Activated naive CD4-positive, alpha-beta T cell treated with anti-CD3 and anti-CD28 coated beads, Interleukin-2, amount 10 ng/mL, durations not matched to agents 7 days and 5 days (primary cell): Measurements from ENCODE around the gene RALGAPB.
"Not testable (repeated sequence)": the region's sequence is repeated elsewhere in the genome, so short reads cannot be mapped to it uniquely, and the experiment has no call there.

Experiments
- CTCF ChIA-PET: fragments of 350-600 bp; sonication (Branson Sonifier 250); formaldehyde crosslinking; loops from one replicate; lab custom pipeline; 2021; ENCODE audit warnings: antibody characterized with exemption; lab: Charles Lee
- DNase-seq: peaks from one replicate; pipeline ENCODE4 v3.0.0-alpha.2; 2020
- H3K27ac Mint-ChIP-seq: one replicate; pipeline ENCODE4 v1.8.0; 2021; ENCODE audit warnings: mild to moderate bottlenecking, moderate library complexity, mixed read lengths
- H3K27me3 Mint-ChIP-seq: one replicate; pipeline ENCODE4 v1.8.0; 2021; ENCODE audit warnings: mild to moderate bottlenecking, mixed read lengths
- H3K36me3 Mint-ChIP-seq: one replicate; pipeline ENCODE4 v1.8.0; 2021; ENCODE audit warnings: mixed read lengths
- H3K4me1 Mint-ChIP-seq: one replicate; pipeline ENCODE4 v1.8.0; 2021; ENCODE audit warnings: mixed read lengths
- H3K4me3 Mint-ChIP-seq: one replicate; pipeline ENCODE4 v1.8.0; 2021; ENCODE audit warnings: mild to moderate bottlenecking, moderate library complexity, mixed read lengths
- H3K9me3 Mint-ChIP-seq: one replicate; pipeline ENCODE4 v1.8.0; 2021; ENCODE audit warnings: mixed read lengths

Gene RALGAPB

DNA sequence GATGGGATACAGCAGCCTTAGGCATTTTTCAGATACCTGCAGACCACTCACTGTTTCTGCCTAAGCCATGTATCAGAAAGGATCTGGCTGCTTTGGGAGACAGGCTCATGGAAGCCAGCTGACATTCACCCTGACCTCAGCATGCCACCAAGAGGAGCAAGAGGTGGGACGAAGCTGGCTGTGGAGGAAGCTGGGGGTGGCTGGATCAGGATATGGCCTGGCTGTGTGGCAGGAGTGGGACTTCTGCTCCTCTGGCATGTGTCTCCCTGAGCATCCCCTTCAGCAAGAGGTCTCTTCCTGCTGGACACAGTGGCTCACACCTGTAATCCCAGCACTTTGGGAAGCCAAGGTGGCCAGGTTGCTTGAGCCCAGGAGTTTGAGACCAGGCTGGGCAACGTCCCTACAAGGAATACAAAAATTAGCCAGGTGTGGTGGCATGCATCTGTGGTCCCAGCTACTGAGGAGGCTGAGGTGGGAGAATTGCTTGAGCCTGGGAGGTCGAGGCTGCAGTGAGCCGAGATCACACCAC lies 109.3 kb downstream of the RALGAPB start:
- Mint-ChIP-seq H3K4me1 (no peaks in the 10 kb centered on the region), H3K9me3 (no peaks in the 10 kb centered on the region), H3K27me3 (peaks cover 12% of the 10 kb centered on the region), H3K4me3 (no peak overlapping the region), H3K36me3 (peaks cover 2% of the 10 kb centered on the region), H3K27ac (no peak overlapping the region)
- DNase-seq = no peak
- CTCF ChIA-PET = no interaction called here

- Mint-ChIP-seq H3K4me1 (no peaks in the 10 kb centered on the region), H3K4me3 (no peak overlapping the region), H3K9me3 (no peaks in the 10 kb centered on the region), H3K36me3 (no peaks in the 10 kb centered on the region), H3K27ac (no peak overlapping the region), H3K27me3 (peaks cover 12% of the 10 kb centered on the region)
- DNase-seq = no peak
- CTCF ChIA-PET = no interaction called here
These were observed 110.7 kb downstream of the RALGAPB start for GRCh38 chr20:38583306-38583705.

DNA sequence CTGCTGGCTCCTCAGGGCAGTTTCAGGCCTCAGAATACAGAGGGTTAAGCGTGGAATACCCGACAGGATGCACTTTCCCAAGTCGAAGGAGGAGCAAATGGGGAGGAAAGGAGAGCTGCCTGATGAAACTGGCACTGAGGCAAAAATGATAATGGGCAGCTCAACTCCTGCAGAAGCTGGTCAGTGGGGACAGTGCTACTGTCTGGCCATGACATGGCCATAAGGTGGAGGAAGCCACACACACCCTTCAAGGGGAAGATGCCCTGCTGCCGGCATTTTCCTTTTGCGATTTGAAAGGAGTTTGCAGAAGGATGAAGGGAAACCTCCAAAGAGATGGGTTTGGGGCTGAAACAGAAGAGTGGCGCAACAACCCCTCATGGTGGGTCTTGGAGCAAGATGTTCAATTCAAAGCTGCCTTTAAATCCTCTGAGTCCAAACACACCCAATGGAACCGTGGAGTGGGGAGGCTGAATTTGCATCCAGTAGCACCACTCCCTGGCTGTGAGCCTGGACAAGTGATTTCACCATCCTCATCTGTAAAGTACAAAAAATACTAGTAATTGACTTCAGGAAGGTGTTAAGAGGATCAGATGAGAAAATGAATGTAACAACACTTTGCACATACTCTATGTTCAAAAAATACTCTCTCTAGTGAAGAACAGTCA lies 111.6 kb downstream of the RALGAPB start:
- CTCF ChIA-PET = no interaction called here

GRCh38 chr20:38585404-38586180 lies 112.9 kb downstream of the RALGAPB start:
- peaks cover 12% of the 10 kb centered on the region for H3K27me3 Mint-ChIP-seq
- no peak overlapping the region for H3K4me3 Mint-ChIP-seq
- no peak for DNase-seq
- H3K27ac Mint-ChIP-seq = peak overlapping the region; percentile 39
- no peaks in the 10 kb centered on the region for H3K4me1 Mint-ChIP-seq
- H3K36me3 Mint-ChIP-seq = no peaks in the 10 kb centered on the region
- no peaks in the 10 kb centered on the region for H3K9me3 Mint-ChIP-seq
- CTCF ChIA-PET = no interaction called here

More for the DNA sequence above, 111.6 kb downstream of the RALGAPB start:
- Mint-ChIP-seq H3K4me3 (no peak overlapping the region), H3K27me3 (peaks cover 12% of the 10 kb centered on the region), H3K4me1 (no peaks in the 10 kb centered on the region), H3K9me3 (no peaks in the 10 kb centered on the region), H3K36me3 (no peaks in the 10 kb centered on the region), H3K27ac (no peak overlapping the region)
- no peak for DNase-seq

DNA sequence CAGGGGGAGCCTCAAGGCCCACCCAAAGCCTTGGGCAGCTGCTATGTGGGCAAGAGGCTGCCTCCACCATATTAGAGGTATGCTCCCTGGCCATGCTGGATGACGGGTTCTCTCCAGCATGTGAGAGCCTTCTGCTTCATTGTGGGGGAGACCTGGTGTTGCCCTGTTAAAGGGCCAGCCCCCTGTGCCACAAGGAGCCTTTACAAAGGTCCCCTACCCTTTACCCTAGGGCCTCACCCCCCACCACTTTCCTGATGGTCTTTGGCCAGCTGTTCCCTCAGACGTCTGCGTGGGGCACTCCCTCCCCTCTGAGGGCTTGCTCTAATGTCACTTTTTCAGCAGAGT lies 113.5 kb downstream of the RALGAPB start:
- no peaks in the 10 kb centered on the region for H3K9me3 Mint-ChIP-seq
- peaks cover 12% of the 10 kb centered on the region for H3K27me3 Mint-ChIP-seq
- no peak overlapping the region for H3K27ac Mint-ChIP-seq
- no peak overlapping the region for H3K4me3 Mint-ChIP-seq
- no peaks in the 10 kb centered on the region for H3K4me1 Mint-ChIP-seq
- CTCF ChIA-PET = no interaction called here
- H3K36me3 Mint-ChIP-seq = no peaks in the 10 kb centered on the region
- no peak for DNase-seq

GRCh38 chr20:38588303-38588702 lies 115.7 kb downstream of the RALGAPB start:
- Mint-ChIP-seq H3K4me3 (no peak overlapping the region), H3K27me3 (peaks cover 12% of the 10 kb centered on the region), H3K36me3 (no peaks in the 10 kb centered on the region), H3K9me3 (no peaks in the 10 kb centered on the region), H3K4me1 (no peaks in the 10 kb centered on the region), H3K27ac (no peak overlapping the region)
- CTCF ChIA-PET = no interaction called here
- DNase-seq = no peak

GRCh38 chr20:38589351-38589750 lies 116.7 kb downstream of the RALGAPB start:
- CTCF ChIA-PET = no interaction called here
- Mint-ChIP-seq H3K36me3 (no peaks in the 10 kb centered on the region), H3K4me1 (no peaks in the 10 kb centered on the region), H3K27me3 (peaks cover 5% of the 10 kb centered on the region), H3K9me3 (no peaks in the 10 kb centered on the region), H3K4me3 (no peak overlapping the region), H3K27ac (no peak overlapping the region)
- DNase-seq = no peak

- DNase-seq = no peak
- H3K36me3 Mint-ChIP-seq = no peaks in the 10 kb centered on the region
- no peaks in the 10 kb centered on the region for H3K9me3 Mint-ChIP-seq
- H3K4me3 Mint-ChIP-seq = no peak overlapping the region
- H3K27me3 Mint-ChIP-seq = no peaks in the 10 kb centered on the region
- H3K27ac Mint-ChIP-seq = no peak overlapping the region
- no peaks in the 10 kb centered on the region for H3K4me1 Mint-ChIP-seq
- CTCF ChIA-PET = no interaction called here
These were observed 117.5 kb downstream of the RALGAPB start for GRCh38 chr20:38589967-38590675.

DNA sequence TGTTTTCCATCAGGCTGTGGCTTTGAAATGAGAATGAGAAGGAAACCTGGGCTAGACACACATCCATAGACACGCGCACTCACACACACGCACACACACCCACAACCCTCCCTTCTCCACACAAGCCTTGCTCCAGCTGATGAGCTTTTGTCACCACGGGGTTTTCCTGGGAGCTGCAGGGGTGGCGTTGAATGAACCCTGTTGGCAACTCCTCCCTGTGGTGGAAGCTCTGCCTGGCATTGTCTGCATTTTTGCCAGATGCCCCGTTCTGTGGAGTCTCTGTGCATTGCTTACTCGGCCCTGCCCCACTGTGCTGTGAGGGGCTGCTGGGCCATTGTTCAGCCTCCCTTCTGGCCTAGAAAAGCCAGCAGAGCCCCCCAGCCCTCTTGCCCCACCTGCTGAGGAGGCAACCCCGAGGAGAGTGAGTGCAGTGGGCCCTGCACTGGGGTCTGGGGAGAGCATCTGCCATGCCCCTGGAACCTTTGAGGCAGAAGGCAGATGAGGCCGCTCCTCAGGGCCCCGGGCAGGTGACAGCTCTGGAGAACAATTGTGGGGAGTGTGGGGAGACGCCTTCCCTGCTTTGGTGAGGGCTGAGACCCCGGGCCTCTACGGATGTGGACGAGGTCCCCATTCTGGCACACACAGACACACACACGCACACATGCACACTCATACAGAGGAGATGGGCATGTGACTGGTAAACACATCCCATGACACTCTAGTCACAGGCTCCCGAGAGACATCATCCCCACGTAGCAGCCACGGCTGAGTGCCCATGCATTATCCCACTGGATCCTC lies 118.2 kb downstream of the RALGAPB start:
- Mint-ChIP-seq H3K4me3 (no peak overlapping the region), H3K27me3 (no peaks in the 10 kb centered on the region), H3K4me1 (no peaks in the 10 kb centered on the region), H3K9me3 (no peaks in the 10 kb centered on the region), H3K36me3 (no peaks in the 10 kb centered on the region), H3K27ac (no peak overlapping the region)
- CTCF ChIA-PET = no interaction called here
- DNase-seq = no peak

DNA sequence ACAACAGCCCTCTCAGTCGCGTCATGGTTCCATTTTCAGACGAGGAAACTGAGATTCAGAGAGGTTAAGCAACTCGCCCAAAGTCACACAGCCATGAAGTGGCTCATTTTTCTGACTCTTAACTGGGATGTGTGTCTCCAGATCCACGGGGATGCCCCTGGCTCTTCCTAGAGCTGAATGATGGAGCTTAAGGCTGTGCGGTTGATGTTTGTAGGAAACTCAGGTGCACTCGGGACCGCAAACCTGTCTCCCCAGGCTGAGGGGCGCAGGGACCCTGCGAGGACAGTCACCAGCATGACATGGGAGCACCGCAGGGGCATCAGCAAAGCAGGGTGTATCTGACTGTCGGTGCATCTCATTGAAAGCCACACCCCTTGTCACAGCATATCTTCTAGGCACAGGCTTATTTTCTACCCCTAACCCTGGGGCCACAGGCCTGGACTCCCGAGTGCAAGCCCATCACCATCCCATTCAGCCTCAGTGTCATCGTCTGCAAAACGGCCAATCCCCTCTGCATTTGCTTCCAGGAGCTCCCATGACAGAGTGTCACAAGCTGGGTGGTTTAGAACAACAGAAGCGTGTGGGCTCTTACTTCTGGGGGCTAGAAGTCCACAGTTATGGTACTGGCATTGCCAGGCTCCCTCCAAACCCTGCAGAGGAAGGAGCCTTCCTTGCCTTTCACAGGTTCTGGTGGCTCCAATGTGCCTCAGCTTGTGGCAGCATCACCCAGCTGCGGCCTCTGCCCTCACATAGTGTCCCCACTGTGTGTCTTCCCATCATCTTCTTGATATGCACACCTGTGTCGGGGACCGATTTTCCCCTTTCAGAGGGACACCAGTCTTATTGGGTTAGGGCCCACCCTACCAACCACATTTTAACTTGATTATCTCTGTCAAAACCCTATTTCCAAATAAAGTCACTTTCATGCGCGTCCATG lies 119.1 kb downstream of the RALGAPB start:
- Mint-ChIP-seq H3K36me3 (no peaks in the 10 kb centered on the region), H3K4me1 (no peaks in the 10 kb centered on the region), H3K27me3 (peaks cover 4% of the 10 kb centered on the region), H3K4me3 (no peak overlapping the region), H3K9me3 (no peaks in the 10 kb centered on the region), H3K27ac (no peak overlapping the region)
- DNase-seq = no peak
- CTCF ChIA-PET = no interaction called here

- H3K9me3 Mint-ChIP-seq, H3K27me3 Mint-ChIP-seq, H3K36me3 Mint-ChIP-seq, H3K4me3 Mint-ChIP-seq, DNase-seq, H3K27ac Mint-ChIP-seq, H3K4me1 Mint-ChIP-seq, CTCF ChIA-PET: not testable (repeated sequence)
These were observed 119.8 kb downstream of the RALGAPB start for GRCh38 chr20:38592411-38592790.

GRCh38 chr20:38594281-38594680 lies 121.6 kb downstream of the RALGAPB start:
- H3K4me3 Mint-ChIP-seq, H3K4me1 Mint-ChIP-seq, H3K9me3 Mint-ChIP-seq, DNase-seq, CTCF ChIA-PET, H3K36me3 Mint-ChIP-seq, H3K27ac Mint-ChIP-seq: not testable (repeated sequence)
- peaks cover 21% of the 10 kb centered on the region for H3K27me3 Mint-ChIP-seq

GRCh38 chr20:38595886-38596285 lies 123.2 kb downstream of the RALGAPB start:
- peaks cover 37% of the 10 kb centered on the region for H3K27me3 Mint-ChIP-seq
- CTCF ChIA-PET, H3K27ac Mint-ChIP-seq, H3K36me3 Mint-ChIP-seq, DNase-seq, H3K9me3 Mint-ChIP-seq, H3K4me1 Mint-ChIP-seq, H3K4me3 Mint-ChIP-seq: not testable (repeated sequence)
